DOHH2 (cell line): ENCODE data around the gene EXOC7.

Experiments used
- EZH2phosphoT487 ChIP-seq: fragments of 200-600 bp; sonication (generic); IDR thresholded peaks from 2 replicates; pipeline ENCODE4 v1.6.1; 2017; ENCODE audit warnings: borderline replicate concordance, mild to moderate bottlenecking, antibody characterized with exemption, low read length, moderate library complexity, mixed read lengths
- TF ChIP-seq, protein P1 (sequence below): fragments of 200-600 bp; sonication (generic); IDR thresholded peaks from one replicate; pipeline ENCODE4 v1.5.1; 2014; ENCODE audit warnings: antibody characterized with exemption, mild to moderate bottlenecking, low read depth, low read length; ENCODE audit not compliant: poor library complexity, severe bottlenecking

DNA sequence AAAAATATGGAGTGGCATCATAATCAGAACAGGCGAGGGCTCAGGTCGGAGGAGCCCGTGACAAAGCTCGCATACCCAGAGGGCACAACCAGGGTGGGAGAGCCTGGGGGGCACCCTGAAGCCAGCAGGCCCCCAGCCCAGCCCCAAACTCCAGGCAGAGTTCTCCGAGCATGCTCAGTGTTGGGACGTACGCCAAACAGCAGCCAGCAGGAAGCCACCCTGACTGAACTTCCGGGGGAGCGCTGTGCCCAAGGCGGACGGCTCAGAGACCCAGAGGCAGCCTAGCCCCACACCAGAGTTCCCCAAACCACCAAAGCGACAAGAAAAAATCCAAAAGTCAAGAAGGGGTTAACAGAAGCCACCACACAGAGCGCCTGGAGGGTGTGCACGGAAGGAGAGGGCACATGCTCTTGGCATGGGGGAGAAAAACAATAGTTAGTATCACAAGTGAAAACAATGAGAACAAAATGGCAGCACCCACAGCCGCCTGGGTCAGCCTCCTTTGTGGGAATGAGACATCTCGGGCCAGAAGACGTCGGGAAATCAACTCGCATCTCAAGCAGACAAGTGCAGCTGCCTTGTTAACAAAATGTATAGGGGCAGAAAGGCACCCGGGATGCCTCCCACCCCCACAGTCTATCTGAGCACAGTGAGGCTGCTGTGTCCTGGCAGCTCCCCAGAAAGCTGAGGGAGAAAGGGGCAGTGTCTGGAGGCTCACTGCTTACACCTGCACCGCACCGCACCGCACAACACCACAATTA, 11.9 kb downstream of the EXOC7 start:
- TF ChIP-seq, protein P1, sequence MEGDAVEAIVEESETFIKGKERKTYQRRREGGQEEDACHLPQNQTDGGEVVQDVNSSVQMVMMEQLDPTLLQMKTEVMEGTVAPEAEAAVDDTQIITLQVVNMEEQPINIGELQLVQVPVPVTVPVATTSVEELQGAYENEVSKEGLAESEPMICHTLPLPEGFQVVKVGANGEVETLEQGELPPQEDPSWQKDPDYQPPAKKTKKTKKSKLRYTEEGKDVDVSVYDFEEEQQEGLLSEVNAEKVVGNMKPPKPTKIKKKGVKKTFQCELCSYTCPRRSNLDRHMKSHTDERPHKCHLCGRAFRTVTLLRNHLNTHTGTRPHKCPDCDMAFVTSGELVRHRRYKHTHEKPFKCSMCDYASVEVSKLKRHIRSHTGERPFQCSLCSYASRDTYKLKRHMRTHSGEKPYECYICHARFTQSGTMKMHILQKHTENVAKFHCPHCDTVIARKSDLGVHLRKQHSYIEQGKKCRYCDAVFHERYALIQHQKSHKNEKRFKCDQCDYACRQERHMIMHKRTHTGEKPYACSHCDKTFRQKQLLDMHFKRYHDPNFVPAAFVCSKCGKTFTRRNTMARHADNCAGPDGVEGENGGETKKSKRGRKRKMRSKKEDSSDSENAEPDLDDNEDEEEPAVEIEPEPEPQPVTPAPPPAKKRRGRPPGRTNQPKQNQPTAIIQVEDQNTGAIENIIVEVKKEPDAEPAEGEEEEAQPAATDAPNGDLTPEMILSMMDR: no peak
- no peak for TF ChIP-seq EZH2phosphoT487
